HL-60/S4 treated with phorbol 12-myristate 13-acetate at 8.2 ng/mL for 4 days and 3 days (cell line): ENCODE results near the gene HTR5A.

Experiments
- in situ Hi-C: fragments of 300-500 bp; cut with MboI; formaldehyde crosslinking; loops from 2 replicates; pipeline ENCODE4 v1.15.0; 2022; ENCODE audit warnings: low sequenced_read_pairs

Gene HTR5A

GRCh38 chr7:155136619-155137243 is 66.6 kb downstream of the HTR5A start:
- in situ Hi-C loops: no loop called here
